ENCODE measurements around the gene LPO. TPM values are rescaled to one million over a fixed set of nuclear protein-coding genes. Genes with fewer than 3 reads are reported as not detected.

The LPO gene
- polyA plus RNA-seq, 1 experiment, result not detected

GRCh38 chr17:58231641-58232040 lies 6.7 kb upstream of the LPO start:
- no peaks in the 10 kb centered on the region for H3K9me3 ChIP-seq (ENCODE audit: control insufficient read depth, insufficient read depth, low read length)
- H3K4me3 ChIP-seq (ENCODE audit: low read depth, low read length), result no peak overlapping the region
- peaks cover 20% of the 10 kb centered on the region for H3K27me3 ChIP-seq (ENCODE audit: control insufficient read depth, insufficient read depth, low read length)
- POLR2A ChIA-PET, result no interaction called here
- CTCF ChIA-PET, result interaction anchor here (1.1 to 1.6 kb wide), 2 partner anchors 18 kb away, joined by 3 to 8 read pairs; no protein-coding TSS in a partner anchor
- TF ChIP-seq CTCF (IDR thresholded peaks at IDR 0.05; ENCODE audit: low read depth, low read length), result no peak
- no peak for DNase-seq (ENCODE audit: low read depth, low spot score)
- H3K27ac ChIP-seq (ENCODE audit: low read depth, low read length), result no peak overlapping the region

GRCh38 chr17:58232707-58233156 lies 5.7 kb upstream of the LPO start:
- TF ChIP-seq CTCF (IDR thresholded peaks at IDR 0.05; ENCODE audit: low read depth, low read length), result no peak
- peaks cover 20% of the 10 kb centered on the region for H3K27me3 ChIP-seq (ENCODE audit: control insufficient read depth, insufficient read depth, low read length)
- no peak overlapping the region for H3K27ac ChIP-seq (ENCODE audit: low read depth, low read length)
- ChIA-PET POLR2A (no interaction called here), CTCF (interaction anchor here (1.1 to 1.3 kb wide), 2 partner anchors 14 to 17 kb away, joined by 3 to 8 read pairs; partner anchors contain the start of gene MKS1)
- peak; percentile 27 for DNase-seq (ENCODE audit: low read depth, low spot score)
- no peaks in the 10 kb centered on the region for H3K9me3 ChIP-seq (ENCODE audit: control insufficient read depth, insufficient read depth, low read length)
- H3K4me3 ChIP-seq (ENCODE audit: low read depth, low read length), result no peak overlapping the region

GRCh38 chr17:58233543-58233942 lies 4.8 kb upstream of the LPO start:
- no peak for TF ChIP-seq CTCF (IDR thresholded peaks at IDR 0.05; ENCODE audit: low read depth, low read length)
- ChIA-PET POLR2A (no interaction called here), CTCF (no interaction called here)
- Histone ChIP-seq H3K27me3 (ENCODE audit: control insufficient read depth, insufficient read depth, low read length) (peaks cover 15% of the 10 kb centered on the region), H3K27ac (ENCODE audit: low read depth, low read length) (no peak overlapping the region), H3K4me3 (ENCODE audit: low read depth, low read length) (no peak overlapping the region), H3K9me3 (ENCODE audit: control insufficient read depth, insufficient read depth, low read length) (no peaks in the 10 kb centered on the region)
- DNase-seq (ENCODE audit: low read depth, low spot score), result no peak

- Histone ChIP-seq H3K27ac (ENCODE audit: low read depth, low read length) (no peak overlapping the region), H3K27me3 (ENCODE audit: control insufficient read depth, insufficient read depth, low read length) (peaks cover 16% of the 10 kb centered on the region), H3K9me3 (ENCODE audit: control insufficient read depth, insufficient read depth, low read length) (no peaks in the 10 kb centered on the region), H3K4me3 (ENCODE audit: low read depth, low read length) (no peak overlapping the region)
- ChIA-PET CTCF (no interaction called here), POLR2A (no interaction called here)
- TF ChIP-seq CTCF (IDR thresholded peaks at IDR 0.05; ENCODE audit: low read depth, low read length), result no peak
- DNase-seq (ENCODE audit: low read depth, low spot score), result no peak
Measured at GRCh38 chr17:58234512-58234911, 3.9 kb upstream of the LPO start.

GRCh38 chr17:58235821-58236220 lies 2.6 kb upstream of the LPO start:
- no peak for TF ChIP-seq CTCF (IDR thresholded peaks at IDR 0.05; ENCODE audit: low read depth, low read length)
- CTCF ChIA-PET, result interaction anchor here (4.4 kb wide), 1 partner anchor 14 kb away, joined by 28 read pairs; no protein-coding TSS in a partner anchor
- H3K4me3 ChIP-seq (ENCODE audit: low read depth, low read length), result no peak overlapping the region
- DNase-seq (ENCODE audit: low read depth, low spot score), result no peak
- no peak overlapping the region for H3K27ac ChIP-seq (ENCODE audit: low read depth, low read length)
- POLR2A ChIA-PET, result no interaction called here
- H3K9me3 ChIP-seq (ENCODE audit: control insufficient read depth, insufficient read depth, low read length), result no peaks in the 10 kb centered on the region
- peaks cover 24% of the 10 kb centered on the region for H3K27me3 ChIP-seq (ENCODE audit: control insufficient read depth, insufficient read depth, low read length)

All from AG04450 (cell line).